NCI-H345 treated with DMSO at 0.1 percent for 48 hours (cell line): ENCODE results near the gene TSFM.

ENCODE experiments used
- DNase-seq: peaks from one replicate; lab custom pipeline; 2025; ENCODE audit not compliant: unreplicated experiment; lab: John Stamatoyannopoulos, UW

Gene TSFM

DNA sequence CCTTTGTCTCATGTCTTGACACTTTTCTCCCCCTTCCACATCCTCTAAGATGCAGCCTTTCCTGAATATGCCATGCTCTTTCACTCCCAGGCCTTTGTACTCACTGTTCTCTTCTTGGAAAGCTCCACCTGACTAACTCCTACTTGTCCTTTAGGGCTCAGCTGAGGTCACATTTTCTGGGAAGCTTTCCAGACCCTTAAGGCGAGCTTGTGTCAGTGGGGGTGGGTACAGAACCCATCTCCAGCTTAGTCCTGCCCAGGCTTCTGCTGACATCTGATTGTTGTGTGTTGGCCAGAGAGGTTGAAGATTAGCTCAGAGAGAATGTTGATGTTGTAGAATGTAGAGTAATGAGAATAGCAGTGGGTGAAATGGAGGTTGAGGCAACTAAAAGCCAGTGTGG, 2.9 kb upstream of the TSFM start:
- no peak for DNase-seq

DNA sequence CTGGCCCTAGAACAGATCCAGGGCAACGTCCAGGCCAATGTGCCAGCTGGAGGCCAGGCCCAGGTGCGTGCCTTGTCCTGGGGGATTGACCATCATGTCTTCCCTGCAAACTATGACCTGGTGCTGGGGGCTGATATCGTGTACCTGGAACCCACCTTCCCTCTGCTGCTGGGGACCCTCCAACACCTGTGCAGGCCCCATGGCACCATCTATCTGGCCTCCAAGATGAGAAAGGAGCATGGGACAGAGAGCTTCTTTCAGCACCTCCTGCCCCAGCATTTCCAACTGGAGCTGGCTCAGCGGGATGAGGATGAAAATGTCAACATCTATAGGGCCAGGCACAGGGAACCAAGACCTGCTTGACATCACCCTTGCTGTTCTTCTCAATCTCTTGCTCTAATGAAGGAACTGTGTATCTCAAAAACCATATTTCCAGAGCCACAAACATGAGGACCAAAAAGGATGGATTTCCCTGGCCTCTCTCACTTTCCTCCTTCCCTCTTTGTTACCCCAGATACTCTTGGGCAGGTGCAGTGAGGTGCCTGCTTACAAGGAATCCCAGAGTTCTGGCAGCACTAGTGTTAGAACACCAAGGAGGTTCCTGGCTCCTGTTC, 2.2 kb upstream of the TSFM start:
- no peak for DNase-seq

DNA sequence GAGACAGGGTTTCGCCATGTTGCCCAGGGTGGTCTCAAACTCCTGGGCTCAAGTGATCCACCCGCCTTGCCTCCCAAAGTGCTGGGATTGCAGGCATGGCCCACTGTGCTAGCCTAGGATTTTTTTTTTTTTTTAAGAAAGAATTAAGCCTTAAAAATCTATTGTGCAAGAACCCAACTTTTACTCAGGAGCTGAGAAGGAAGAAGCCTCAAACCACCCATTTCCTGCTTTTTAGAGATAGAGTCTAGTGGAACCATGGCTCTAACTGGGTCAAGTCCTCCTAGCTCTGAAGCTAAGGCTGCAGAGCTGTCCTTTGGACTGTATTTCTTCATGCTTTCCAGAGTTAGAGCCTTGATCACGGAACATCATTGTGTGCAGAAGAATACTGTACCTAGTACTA, 1.3 kb upstream of the TSFM start:
- DNase-seq: no peak

DNA sequence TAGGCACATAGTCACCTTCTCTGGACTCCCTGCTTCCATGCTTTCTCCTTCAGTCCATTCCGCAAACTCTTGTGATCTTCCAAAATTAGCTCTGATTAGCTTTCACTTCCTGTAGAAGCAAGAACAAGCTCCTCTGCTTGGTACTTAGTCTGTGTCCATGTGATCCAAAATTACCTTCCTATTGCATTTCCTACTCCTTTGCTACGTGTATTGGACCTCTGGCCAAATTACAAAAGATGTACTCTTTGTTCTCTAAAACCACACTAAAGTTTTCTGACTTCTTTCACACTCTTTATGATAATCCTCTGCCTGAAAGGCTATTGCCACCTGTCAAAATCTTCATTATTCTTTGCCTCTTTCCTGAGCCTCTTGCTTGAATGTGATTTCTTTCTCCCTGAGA, 786 bp upstream of the TSFM start:
- no peak for DNase-seq

DNA sequence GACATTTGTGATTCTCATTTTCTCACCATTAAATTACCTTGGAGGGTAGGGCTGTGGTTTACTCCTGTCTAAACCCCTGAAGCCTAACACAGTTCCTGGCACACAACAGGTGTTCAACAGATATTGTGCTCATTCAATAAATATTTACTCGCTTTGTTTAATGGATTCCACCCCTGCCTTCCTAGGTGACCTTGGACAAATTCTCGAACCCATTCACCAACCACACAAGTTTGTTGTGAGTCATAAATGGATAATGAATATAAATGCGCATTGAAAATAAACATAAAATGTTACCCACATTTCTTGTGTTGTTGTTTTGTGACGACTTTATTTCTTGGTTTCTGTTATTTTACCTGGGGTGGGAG, 362 bp upstream of the TSFM start:
- DNase-seq: no peak

DNA sequence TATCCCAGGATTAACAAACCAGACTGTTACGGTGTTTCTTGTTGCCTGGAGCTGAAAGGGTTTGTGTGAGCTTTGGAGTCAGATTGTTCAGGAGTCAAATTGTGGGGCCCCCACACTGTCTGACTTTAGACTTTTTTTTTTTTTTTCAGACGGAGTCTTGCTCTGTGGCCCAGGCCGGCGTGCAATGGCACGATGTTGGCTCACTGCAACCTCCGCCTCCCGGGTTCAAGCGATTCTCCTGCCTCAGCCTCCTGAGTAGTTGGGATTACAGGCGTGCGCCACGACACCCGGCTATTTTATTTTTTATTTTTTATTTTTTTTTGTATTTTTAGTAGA, 847 bp downstream of the TSFM start:
- DNase-seq: no peak

DNA sequence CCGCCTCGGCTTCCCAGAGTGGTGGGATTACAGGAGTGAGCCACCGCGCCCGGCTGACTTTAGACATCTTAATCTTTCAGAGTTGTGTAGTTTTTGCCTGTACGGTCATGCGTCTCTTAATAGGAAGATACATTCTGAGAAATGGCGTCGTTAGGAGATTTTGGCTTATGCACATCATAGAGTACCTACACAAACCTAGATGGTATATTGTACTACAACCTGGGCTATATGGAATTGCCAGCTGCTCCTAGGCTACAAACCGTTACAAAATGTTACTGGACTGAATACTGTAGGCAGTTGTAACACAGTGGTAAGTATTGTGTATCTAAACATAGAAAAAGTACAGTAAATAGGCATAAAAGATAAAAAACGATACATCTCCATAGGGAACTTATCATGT, 1.3 kb downstream of the TSFM start:
- no peak for DNase-seq

DNA sequence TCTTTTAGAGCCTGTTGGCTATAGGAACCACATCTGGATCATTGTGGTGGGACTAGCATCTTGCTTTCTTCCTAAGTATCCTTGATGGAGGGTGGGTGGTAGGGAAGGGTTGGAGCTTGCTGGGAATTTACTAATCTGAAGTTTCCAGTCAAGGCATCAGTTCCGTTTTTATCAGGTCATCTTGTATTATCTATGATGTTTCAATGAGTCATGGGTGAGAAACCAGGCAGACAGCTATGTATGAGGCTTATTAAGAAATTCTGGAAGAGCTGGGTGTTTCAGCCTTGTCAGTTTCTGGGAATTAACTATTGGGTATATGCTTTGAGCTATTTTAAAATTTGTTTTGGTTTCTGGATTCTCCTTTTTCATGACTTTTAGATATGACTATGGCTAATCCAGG, 11.3 kb downstream of the TSFM start:
- no peak for DNase-seq

DNA sequence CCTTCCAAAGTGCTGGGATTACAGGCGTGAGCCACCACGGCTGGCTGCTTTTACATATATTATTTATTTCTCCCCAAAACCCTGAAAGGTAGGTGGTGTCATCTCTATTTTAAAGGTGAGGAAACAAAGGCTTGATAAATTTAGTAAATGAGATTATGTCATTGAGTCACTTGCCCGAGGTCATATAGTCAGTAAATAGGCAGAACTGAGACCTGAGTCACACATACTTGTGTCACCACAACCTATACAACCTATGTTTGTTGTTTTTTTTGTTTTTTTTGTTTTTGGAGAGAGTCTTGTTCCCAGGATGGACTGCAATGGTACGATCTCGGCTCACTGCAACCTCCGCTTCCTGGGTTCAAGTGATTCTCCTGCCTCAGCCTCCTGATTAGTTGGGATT, 12.8 kb downstream of the TSFM start:
- DNase-seq: no peak

DNA sequence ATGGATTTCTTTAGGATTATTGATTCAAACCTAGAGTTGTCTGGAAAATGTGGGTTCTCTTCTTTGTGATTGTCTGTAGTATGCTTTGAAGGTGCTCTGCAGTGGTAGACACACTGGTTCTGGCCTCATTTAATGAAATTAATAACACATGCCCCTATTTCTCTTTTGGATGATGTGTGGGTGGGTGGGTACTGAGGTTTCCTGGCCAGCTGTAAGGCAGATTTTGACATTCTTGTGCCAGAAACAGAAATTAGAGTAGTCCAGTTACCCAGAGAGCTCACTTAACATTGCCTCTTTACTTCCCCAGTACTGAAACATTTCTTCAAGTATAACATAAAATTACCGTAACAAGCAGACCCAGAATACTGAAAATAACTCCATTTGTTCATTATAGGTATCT, 14.4 kb downstream of the TSFM start:
- DNase-seq: no peak

DNA sequence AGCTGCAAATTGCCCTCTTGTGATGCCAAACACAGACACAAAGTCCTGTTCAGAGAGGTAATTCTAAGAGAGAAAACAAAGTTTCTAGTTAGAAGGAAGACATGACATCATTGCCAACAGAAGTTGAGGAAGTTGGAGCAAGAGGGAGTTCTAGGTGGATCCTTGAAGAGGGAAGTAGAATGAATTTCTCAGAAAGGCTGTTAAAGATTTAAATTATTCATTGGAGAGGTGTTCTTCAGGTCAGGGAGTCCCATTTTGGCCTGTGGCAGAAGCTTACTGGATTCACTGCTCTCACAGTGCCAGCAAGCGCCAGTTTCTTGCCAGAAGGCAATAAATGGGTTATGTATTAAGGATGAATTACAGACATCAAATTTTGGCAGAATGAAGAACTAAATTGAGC, 15.3 kb downstream of the TSFM start:
- no peak for DNase-seq

DNA sequence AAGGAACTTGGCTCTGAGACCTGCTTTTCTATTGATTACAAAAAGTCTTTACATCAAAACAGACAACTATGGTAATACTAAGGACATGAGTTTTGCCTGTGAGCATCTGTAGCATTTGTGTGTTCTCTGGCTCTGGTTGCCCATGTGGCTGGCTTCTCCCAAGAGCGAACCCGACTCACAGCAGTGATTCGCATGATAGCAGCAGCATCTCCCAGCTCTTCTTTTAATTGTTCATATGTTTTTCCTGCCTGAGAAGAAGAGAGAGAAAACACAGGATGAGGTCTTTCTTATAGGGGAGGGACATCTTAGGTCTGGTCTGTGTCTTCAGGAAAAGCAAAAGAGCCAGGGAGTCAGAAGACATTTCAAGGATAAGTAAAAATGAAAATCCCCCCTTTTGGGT, 18.4 kb downstream of the TSFM start:
- no peak for DNase-seq

DNA sequence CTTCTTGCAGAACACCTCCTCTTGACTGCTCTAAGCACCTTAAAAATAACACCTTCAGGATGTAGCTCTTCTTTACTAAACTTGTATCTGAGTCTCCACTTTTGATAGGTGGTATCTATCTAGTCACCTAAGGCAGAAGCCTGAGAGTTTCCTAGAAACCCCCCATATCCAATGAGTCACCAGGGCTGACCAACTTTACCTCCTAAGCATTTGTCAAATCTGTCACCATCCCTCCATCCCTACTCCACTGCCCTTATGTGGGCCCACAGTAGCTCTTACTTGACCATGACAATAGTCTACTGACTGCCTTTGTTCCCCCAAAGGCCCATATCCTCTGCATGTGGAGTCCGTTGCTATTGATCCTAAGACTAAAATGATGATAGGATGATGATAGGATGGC, 20.0 kb downstream of the TSFM start:
- no peak for DNase-seq

DNA sequence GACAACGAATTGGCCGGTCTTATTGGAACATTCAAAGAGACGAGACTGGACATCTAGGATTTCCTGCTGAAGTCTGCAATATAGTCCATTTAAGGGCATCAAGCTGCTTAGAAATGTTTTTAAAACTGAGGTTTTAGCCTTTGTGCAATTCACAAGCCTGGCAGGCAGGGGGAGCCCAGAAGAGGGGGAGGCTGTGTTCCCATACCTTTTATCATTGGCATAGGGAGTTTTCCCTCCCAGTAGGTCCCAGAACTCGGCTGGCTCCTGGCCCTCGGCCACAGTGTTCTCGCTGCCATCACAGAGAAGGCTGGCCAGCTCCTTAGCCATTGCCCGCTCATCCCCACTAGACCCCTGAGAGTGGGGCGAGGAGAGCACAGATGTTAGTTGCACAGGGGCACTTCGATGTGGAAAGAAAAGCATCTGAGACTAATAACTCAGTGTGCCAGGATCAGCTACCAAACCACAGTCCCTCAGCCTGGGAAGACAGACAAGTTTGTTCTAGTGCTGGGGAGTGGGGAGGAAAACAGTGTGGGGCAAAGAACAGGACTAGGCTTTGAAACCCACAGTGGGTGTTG, 20.8 kb downstream of the TSFM start:
- DNase-seq: no peak

DNA sequence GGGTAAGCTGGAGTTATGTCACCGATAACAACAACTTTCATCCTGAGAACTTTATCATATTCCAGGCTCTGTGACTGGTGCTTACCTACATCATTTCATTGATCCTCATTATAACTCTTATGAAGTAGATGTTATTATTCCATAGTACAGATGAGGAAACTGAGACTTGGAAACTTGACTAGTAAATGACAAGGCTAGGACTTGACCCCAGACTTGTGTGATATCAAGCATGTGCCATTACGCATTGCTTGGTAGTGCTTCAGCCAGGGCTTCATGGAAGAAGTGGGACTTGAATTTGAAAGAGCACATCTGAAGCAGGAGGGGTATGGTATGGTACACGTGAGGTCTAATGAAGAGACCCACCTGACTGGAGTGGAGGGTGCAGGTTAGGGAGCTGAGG, 24.1 kb downstream of the TSFM start:
- no peak for DNase-seq

DNA sequence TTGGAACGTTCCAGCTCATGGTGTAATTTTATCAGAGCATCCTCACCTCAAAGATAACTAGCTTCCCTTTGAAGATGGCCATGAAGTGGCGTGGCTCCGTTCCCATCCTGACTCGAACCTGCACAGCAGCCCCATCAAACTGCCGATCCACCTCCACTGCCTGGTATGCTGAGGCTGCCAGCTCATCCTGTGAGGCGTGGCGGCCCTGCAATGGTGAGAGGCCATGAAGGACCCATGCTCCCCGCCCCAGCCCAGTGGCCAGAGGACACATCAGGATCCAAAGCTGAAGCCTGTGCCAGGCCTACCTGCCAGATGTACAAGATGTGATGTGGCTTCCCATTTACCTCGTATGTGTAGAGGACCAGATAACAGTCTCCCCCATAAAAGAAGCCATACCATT, 24.7 kb downstream of the TSFM start:
- no peak for DNase-seq

DNA sequence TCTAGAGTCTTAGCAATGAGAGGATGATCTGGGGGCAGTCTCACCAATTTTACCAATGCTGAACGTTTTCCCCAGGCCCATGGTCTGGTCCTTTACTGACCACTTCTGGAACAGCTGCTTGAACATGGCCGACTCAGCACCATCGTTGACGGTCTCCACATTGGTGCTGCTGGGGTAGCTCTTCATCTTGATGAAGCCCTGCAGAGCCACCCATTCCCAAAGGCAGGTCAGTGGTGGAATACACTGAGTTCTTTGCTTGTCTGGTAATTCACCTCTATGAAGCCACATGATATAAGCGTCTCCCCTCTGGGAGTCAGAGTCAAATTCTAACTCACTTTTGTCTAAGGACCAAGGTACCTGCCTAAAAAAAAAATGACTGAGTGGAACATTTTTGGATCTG, 25.8 kb downstream of the TSFM start:
- no peak for DNase-seq

DNA sequence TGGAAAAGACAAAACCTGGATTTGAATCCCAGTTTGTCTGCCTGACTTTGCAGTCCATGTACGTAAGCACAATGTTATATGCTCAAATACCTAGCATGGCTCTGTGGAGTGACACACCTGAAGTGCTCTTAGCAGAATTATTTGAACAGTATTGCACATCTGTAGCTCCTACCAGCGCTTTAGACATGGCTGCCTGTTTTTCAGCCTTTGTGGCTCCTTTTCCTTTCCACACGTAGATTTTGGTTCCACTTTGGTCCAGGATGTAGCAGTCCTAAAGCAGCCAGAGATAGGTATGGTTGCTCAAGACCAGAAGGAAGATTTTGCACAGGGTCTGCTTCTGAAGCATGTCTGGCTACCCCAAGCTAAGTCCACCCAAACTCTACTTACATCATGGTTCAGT, 26.8 kb downstream of the TSFM start:
- no peak for DNase-seq

DNA sequence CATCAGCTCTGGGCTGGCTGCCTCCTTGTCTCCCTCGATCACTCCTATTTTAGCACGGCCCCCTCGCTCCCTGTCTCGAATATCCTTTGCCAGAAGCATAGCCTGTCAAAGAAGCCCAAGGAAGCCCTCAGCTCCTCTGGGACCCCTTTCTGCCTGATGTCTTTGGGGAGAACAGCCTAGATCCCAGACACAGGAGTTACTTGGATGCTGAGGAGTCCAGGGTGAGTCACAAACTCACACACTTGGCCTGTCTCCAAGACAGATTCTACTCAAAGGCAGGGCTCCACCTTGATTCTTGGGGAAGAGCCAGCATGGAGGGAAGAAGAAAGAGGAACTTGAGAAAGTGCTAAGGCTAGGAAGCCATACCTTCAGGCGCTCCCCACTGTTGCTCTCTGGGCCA, 27.9 kb downstream of the TSFM start:
- DNase-seq: no peak

DNA sequence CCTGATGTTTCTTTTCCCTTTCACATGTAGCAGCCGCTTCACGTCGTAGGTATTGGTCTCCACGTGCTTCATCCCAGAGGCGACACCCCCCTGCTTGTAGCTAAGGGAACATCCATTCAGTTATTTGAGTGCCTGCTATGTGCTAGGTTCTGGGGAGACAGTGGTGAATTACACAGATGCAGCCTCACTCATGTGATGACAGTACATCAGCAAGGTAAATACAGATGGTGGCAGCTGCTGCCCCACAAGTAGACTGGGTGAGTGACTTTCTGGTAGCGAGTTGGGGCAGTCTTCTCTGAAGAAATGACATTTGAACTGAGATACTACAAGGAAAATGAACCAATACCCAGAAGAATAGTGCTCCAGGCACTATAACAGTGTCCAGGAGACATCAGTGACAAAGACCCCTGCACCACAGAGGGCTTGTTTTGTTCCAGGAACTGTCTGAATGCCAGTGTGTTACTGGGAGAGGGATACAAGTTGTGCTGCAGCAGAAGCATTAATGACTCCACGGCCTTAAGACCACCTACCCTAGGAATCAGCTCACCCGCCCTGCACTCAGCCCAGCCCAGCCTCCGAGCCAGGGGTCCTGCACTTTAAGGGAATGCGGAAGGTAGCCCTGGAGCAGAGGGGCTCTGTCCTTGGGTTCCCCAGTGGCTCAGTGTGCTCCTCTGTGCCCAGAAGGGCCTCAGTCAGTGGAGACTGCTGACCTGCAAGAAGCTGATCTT, 28.6 kb downstream of the TSFM start:
- DNase-seq: no peak

DNA sequence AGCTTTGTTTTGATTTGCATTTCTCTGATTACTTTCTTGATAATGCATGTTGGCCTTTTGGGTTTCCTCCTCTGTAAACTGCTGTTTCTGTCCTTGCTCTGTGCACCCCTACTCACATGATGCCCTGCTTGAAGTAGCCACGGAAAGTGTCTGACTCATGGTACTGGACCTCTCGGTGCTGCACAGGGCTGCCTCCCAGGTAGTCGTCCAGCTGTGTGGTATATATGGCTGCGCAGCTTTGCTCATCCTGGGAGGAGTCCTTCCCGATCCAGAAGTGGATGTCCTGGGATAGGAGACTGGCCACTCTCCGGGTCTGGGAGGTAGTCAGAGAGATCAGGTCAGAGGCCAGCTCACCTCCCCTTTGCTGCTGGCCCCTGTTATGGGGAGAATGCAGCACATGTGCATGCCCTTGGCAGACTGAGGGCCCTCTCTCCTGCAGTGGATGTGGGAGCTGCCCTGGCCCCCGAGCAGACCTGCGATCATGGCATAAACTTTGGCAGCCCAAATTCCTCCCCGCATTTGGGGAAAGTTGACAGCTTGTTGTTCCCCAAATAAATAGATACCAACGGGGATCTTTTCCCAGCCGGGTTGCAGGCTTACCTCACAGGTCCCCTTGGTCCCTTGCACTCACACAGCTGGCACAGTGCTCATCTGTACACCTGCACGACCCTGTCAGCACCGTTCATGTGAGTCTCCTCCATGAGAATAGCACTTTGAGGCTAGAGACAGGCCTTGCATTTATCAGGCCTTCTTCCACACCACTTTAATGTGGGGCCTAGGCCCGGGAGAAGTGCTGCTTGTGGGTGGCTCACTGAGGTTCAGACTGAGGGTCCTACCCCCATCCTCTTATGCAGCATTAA, 30.8 kb downstream of the TSFM start:
- no peak for DNase-seq
